GM19099 (cell line): ENCODE results near the gene DNAJC15.

Experiments used
- POLR2A ChIP-seq: IDR thresholded peaks from 3 replicates; pipeline ENCODE4 v1.6.1; 2011; ENCODE audit warnings: low read depth; ENCODE audit not compliant: insufficient read length; ENCODE audit errors: extremely low read depth

Gene DNAJC15

GRCh38 chr13:42997381-42997780 lies 26.0 kb upstream of the DNAJC15 start:
- TF ChIP-seq POLR2A: no peak

- TF ChIP-seq POLR2A: no peak
Measured at GRCh38 chr13:42999491-42999890, 23.9 kb upstream of the DNAJC15 start.

- TF ChIP-seq POLR2A: no peak
Measured at GRCh38 chr13:43000676-43001075, 22.7 kb upstream of the DNAJC15 start.

GRCh38 chr13:43002021-43002420 lies 21.4 kb upstream of the DNAJC15 start:
- no peak for TF ChIP-seq POLR2A

- no peak for TF ChIP-seq POLR2A
Measured at GRCh38 chr13:43003010-43003409, 20.4 kb upstream of the DNAJC15 start.

- TF ChIP-seq POLR2A: no peak
Measured at GRCh38 chr13:43003729-43004128, 19.7 kb upstream of the DNAJC15 start.

GRCh38 chr13:43005460-43006236 lies 17.7 kb upstream of the DNAJC15 start:
- TF ChIP-seq POLR2A: no peak

- no peak for TF ChIP-seq POLR2A
Measured at GRCh38 chr13:43006893-43007631, 16.3 kb upstream of the DNAJC15 start.

GRCh38 chr13:43008596-43008995 lies 14.8 kb upstream of the DNAJC15 start:
- TF ChIP-seq POLR2A: no peak

GRCh38 chr13:43009506-43009905 lies 13.9 kb upstream of the DNAJC15 start:
- TF ChIP-seq POLR2A: no peak

GRCh38 chr13:43014162-43014561 lies 9.2 kb upstream of the DNAJC15 start:
- no peak for TF ChIP-seq POLR2A

GRCh38 chr13:43016226-43016625 lies 7.2 kb upstream of the DNAJC15 start:
- TF ChIP-seq POLR2A: no peak

- no peak for TF ChIP-seq POLR2A
Measured at GRCh38 chr13:43019811-43020210, 3.6 kb upstream of the DNAJC15 start.

GRCh38 chr13:43020794-43021193 lies 2.6 kb upstream of the DNAJC15 start:
- TF ChIP-seq POLR2A: no peak

GRCh38 chr13:43021926-43022670 lies 1.3 kb upstream of the DNAJC15 start:
- TF ChIP-seq POLR2A: no peak

- TF ChIP-seq POLR2A: no peak
Measured at GRCh38 chr13:43022934-43023288, 475 bp upstream of the DNAJC15 start.
